Heart left ventricle (tissue), 13 donors: ENCODE data around the gene POFUT2.

Experiments
- CTCF ChIP-seq, 12 donors: fragments of 200-600 bp; sonication (generic) in 4 of 12; IDR thresholded peaks; one replicate each; pipeline versions ENCODE4 v1.5.0 to v1.8.0; 2018 to 2022; ENCODE audit warnings: antibody characterized with exemption in 12 of 12, mild to moderate bottlenecking in 5 of 12
- POLR2A ChIP-seq, 2 donors: fragments of 450-650 bp; IDR thresholded peaks; one replicate each; pipeline ENCODE4 v1.6.1; 2017; ENCODE audit warnings: antibody characterized with exemption in 2 of 2, mild to moderate bottlenecking in 2 of 2, moderate library complexity in 2 of 2
- donor health status: ischemic (EF 13 %, LVEDD 7.1; RV severe dilation, severe dysfunction).
- donor health status: DM: no; HTN: yes; CAD: no.
- donor health status: DM: no; HTN: no; CAD: no.
- donor health status: ischemic (EF 25% LVEDD 6.9; RV normal size, moderate dysfunction).
- donor health status: ischemic (EF 25% LVEDD 5.7; RV mildly dilated, moderate dysfunction).
- donor health status: ischemic (EF 35%, LVEDD 5.7; RV mildly dilated, moderate dysfunction).
- donor health status: nonischemic (EF 11% LVEDD 7.7; RV severe dilation, severe dysfunction).
- donor health status: DM: yes; HTN: yes; CAD: no.
- donor health status: PGD.
- donor health status: ischemic (EF 29% LVEDD 5.4; RV normal size, mild dysfunction).
- donor health status: nonischemic (EF 23%, LVEDD 6.1; RV moderate dilation, normal function).

GRCh38 chr21:45317398-45318145, 29.9 kb upstream of the POFUT2 start:
- no peak for TF ChIP-seq POLR2A (IDR thresholded peaks at IDR 0.05)
- no peak for TF ChIP-seq CTCF (IDR thresholded peaks at IDR 0.05)
